LoVo (cell line): ENCODE data around the gene CDC42BPB.
"Not testable (repeated sequence)": the region's sequence is repeated elsewhere in the genome, so short reads cannot be mapped to it uniquely, and the experiment has no call there.

ENCODE experiments used
- DNase-seq: peaks from one replicate; pipeline ENCODE4 v3.0.0-alpha.2; 2016; ENCODE audit warnings: low spot score

Gene CDC42BPB

DNA sequence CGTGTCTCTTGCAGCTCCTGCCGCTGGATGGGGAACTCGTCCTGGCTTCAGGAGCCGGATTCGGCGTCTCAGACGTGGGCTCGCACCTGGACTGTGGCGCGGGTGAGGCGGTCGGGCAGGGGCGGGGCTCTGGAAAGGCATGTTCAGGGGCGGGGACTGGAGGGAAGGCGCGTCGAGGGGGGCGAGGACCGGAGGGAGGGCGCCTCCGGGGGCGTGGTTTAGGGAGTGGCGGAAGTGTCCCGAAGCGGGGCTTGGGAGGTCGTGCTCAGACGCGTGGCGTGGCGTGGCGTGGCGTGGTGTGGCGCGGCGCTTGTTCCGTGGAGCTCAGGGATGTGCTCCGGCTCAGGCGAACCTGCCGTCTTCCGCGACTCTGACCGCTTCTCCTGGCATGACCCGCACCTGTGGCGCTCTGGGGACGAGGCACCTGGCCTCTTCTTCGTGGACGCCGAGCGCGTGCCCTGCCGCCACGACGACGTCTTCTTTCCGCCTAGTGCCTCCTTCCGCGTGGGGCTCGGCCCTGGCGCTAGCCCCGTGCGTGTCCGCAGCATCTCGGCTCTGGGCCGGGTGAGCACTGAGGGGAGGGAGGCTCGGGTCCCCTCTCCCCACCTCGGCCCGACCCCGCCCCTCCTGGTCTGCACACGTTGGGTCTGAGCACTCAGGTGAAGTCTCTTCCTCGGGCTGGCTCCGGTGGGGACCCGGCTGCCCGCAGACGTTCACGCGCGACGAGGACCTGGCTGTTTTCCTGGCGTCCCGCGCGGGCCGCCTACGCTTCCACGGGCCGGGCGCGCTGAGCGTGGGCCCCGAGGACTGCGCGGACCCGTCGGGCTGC, 128.7 kb downstream of the CDC42BPB start:
- DNase-seq = peak; percentile 93

DNA sequence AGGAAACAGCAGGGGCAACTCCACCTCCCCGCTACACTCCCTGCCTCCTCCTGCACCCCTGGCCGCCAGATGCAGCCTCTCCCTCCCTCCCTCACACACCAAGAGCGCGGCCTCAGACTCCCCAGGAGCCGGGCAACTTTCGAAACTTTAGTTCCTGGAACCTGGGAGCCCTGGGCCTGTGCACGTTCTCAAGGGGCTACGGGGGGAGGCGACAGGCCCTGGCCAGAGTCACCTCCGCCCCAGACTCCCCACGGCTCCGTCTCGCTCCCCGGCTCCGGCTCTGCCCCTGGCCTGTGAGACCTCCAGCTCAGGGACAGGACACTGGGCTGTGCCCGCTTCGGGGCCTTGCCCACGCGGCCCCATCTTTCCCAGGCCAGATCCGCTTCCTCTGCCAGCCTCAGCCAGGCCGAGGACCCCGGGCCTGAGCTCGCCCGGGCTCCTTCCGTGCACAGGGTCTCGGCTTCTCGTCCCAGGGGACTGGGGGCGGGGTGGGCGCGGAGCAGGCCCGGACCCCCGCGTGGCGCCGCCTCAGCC, 129.4 kb downstream of the CDC42BPB start:
- DNase-seq = peak; percentile 16

DNA sequence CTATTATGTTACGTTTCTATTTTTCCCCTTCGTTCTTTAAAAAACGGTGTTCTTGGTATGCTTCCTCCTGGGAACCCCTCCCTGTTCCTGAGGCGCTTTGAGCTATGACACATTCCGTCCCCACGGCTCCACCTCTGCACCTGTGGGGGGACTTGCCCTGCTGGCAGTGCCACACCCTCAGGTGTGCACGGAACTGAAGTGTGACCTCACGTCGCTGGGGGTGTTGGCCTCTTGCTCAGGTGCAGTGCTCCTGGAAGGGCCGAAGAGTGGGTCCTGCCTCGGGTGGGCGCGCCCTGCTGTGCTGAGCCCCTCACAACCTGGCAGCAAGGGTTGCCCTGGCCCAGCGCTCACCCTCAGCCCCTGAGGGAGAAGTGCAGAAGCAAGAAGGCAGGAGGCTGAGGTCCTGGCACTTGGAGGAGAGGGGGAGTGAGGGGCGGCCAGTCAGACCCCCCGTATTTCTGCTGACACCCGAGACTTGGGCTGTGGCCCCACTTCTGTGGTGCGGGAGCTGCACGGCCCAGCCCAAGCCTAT, 129.9 kb downstream of the CDC42BPB start:
- peak; percentile 87 for DNase-seq

DNA sequence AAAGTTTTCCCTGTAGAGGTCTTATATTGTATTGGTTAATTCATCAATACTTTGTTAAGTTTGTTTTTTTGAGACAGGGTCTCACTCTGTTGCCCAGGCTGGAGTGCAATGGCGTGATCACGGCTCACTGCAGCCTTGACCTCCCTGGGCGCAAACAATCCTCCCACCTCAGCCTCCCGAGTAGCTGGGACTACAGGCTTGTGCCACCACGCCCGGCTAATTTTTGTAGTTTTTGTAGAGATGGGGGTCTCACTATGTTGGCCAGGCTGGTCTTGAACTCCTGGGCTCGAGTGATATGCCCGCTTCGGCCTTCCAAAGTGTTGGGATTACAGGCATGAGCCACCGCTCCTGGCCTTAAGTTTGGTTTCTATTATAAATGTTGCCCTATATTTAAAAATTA, 130.5 kb downstream of the CDC42BPB start:
- DNase-seq = not testable (repeated sequence)

DNA sequence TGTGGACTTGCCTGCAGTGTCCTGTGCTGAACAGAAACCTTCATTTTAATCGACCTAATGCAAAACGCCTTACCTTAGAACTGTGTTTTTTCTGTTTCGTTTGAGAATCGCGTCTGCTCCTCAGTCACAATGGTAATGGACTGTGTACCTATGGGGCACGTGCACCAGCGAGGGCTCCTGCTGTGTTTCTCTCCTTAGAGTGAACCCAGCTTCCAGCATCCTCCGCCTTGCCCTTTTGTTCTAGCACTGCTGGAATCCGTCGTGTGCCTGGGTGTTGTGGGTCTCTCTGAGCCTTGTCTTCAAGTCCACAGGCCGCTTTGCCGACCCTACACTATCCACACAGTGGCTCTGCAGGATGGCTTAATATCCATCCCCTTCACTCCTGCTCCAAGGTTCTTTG, 131.2 kb downstream of the CDC42BPB start:
- no peak for DNase-seq

DNA sequence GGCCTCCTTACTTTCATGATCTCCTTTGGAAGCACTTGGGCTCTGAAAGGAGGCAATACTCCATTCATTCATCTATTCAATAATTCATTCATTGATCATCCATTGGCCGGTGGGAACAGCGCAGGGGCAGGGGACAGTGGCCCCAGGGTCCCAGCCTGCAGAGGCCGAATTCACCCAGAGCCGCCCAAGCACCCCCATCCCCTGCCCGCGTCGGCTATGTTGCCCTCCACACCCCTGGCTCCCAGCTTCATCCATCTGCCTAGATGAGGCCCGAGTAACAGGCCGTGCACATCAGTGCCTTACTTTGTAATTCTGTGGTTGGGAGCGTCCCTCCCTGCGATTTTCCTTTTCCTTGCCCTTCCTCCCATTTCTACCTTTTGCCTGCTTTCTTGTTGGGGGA, 131.7 kb downstream of the CDC42BPB start:
- no peak for DNase-seq

DNA sequence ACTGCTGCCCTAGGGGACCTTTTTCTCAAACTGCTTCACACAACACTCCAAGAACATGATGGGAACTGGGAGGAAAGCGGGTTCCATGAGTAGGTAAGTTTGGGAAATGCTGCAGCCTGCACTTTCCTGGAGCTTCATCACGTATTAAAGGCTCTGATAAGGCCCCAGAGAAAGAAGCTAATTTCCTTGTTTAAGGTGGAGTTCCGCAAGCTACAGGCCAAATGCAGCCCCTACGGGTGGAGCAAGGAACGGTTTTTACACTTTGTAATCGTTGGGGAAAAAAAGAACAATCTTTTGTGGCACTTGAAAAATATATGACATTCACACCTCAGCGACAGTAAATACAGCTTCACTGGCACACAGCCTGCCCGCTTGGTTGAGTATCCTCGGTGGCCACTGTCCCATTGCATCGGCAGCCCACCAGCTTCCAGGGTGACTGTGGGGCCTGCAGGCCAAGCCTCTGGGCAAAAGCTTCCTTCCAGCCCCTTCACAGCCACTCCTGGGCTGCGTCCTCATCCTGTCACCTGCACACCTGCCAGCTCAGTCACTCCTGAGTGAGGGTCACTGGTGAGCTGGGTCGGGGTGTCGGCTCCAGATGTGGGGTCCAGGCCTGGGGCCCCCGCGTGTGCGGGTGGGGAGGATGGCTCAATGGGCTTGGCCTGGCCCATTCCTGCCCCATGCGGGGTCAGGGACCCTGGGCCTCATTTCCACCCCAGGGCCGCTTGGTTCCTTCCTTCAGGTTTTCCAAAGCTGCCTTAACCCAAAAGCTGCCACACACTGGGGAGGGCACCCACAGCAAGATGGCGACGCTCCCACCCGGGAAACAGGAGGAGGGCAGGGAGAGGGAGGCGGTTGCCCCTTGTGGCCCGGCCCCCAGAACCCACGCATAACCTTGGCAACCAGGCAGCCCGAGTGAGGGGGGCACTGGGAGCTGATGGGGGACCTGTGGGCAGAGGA, 132.4 kb downstream of the CDC42BPB start:
- DNase-seq = no peak

DNA sequence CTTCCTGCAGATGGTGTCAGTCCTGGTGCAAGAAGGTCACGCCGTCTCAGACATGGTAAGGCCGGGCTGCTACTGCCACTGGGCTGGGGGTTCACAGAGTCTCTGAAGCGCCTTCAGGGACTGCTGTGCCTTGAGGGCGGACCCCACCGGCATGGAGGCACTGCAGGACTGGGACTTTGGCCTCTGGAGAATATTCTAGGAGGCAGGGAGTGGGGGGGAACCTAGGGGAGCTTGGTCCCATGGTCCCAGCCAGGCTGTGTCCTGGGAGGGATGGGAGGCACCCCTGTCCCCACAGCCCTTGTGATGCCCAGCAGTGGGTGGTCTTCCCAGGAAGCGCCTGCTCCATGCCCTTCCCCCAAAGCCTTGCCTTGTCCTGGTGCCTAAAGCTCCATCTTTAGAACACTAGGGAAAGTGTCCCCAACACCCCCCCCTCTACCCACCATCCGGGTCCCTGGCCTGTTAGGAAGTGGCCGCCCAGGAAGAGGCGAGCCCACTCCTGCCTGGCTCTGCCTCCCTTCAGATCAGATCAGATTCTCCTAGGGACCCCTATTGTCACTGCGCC, 133.3 kb downstream of the CDC42BPB start:
- DNase-seq = no peak

DNA sequence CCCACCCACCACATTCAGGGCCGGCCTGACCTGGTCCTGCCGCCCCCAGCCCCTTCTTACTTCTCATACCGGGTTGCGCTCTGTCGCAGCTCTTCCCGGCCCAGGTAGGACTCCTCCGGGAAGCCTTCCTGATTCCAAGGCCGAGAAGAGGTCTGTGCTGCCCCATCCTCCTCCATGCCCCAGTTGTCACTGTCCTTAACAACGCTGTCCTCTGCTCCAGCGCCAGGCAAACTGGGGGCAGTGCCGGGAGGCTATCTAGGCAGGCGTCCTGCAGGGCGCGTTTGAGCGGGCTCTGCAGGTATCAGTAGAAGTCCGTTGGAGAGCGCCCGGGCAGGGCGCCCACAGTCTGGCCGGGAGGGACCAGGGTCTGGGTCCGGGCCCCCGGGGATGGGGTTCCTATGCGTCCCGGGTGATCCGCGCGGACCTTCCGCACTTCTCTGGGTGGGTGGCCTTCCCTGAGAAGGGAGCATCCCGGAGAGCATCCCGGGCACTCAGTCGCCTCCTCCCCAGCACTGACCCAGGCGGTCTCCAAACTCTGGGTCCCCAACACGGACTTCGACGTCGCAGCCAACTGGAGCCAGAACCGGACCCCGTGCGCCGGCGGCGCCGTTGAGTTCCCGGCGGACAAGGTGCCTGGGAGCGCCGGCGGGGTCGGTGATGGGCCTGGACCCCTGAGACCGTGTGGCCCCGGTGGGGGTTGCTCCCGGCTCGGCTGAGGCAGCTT, 134.0 kb downstream of the CDC42BPB start:
- DNase-seq = no peak

DNA sequence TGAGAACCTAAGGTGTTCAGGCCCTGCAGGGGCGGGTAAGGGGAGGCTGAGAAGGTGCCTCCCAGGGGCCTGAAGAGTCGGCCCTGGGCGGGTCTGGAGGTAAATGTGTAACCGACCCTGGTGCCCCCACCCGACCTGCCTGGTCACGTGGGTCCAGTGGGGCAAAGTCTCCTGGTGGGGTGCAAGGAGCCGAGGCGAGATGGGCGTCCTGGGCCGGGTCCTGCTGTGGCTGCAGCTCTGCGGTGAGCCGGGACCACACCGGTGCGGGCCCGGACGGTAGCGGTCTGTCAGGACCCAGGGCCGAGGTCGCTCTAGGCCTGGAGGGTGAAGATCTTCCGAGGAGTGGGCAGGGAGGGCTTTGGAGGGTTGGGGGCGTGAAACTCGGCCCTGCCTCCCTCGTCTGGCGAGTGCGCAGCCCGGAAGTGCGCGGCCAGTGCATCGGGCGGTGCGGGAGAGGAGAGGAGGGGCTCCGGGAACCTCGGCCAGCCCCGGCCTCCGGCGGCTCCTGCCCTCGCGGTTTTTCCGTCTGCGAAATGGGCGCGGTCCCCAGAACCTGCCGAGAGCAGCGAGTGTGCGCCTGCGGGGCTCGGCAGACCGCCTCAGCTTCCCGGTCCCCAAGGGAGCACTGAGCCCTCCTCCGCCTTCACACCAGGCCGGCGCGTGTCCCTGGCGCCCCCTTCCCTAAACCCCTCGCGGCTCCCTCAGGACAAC, 134.7 kb downstream of the CDC42BPB start, which contains the start of gene AMN:
Gene AMN (plus strand): TSS at position 174 of the 711 bp plus-strand sequence. CDS start 26 bp downstream, at position 200.
- peak; percentile 37 for DNase-seq

DNA sequence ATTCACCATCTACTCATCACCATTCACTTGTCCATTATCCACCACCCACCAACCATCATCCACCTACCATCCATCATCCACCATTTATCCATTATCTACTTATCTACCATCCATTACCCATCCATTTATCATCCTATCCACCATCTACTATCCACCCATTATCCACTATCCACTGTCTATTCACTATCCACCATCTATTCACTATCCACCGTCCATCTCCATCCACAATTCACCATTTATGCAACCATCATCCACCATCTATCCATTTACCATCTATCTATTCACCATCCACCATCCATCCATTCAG, 136.4 kb downstream of the CDC42BPB start:
- DNase-seq = no peak

DNA sequence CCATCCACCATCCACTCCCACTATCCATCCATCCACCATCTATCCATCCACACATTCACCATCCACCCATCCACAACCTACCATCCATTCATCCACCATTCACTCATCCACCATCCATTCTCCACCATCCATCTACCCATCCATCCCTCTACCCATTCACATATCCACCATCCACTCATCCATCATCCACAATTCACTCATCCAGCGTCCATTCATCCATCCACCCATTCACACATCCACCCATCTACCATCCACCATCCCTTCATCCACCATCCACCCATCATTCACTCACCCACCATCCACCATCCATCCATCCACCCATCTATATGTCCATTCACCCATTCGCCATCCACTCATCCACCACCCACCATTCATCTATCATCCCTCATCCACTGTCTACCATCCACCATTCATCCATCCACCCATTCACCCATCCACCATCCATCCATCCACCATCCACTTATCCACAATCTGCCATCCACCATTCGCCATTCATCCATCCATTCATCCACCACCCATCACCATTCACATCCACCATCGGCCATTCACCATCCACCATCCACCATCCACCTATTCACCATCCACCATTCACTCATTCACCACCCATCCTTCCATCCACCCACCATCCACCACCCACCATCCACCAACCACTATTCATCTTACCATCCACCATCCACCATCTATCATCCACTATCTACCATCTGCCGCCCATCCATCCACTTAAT, 136.9 kb downstream of the CDC42BPB start:
- no peak for DNase-seq

DNA sequence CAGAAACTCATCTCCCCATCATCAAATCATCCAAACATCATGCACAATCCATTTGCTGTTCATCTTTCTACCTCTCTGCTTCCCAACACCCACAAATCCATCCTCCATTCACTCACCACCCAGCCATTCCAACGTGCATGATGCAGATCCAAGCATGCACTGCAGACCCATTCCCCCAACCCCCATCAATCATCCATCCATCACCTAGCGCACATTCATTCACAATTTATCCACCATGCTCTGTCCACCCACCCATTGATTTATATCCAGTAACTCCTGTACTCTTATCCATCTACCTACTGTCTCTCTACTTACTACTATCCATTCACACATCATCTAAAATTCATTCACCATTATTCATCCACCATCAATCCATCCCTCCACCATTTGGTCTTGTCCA, 138.9 kb downstream of the CDC42BPB start:
- no peak for DNase-seq

DNA sequence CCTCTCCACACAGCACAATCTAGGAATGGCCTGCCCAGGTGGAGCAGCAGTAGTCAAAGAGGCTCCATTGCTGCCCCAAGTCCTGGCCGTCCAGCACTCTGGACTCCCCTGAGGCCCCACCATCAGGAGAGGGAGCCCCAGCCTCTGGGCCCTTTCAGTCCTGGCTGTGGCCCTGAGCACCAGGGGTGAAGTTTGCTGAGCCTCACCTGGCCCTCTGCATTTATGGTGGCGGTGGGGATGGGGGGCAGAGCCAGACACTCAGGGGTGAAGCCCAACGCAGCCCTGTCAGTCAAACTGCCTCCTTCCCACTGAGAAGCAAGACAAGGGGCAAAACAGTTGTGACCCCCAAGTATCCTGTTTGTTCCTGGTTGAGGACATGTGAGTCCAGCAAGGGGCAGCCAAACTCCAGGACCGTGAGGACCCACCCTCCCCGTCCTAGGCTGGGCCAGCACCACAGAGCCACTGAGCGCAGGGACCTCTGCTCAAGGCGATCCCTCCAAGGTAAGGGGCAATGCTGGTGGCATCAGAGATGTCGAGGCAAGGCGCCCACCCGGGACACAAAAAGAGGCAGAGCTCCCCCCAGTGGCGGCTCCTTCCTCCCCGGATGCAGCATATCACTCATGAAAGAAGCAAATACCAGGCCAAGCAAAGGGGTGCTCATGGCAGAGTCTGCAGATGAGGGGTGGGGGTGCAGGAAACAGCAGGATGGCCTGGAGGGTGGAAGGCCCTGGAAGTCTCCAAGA, 139.7 kb downstream of the CDC42BPB start:
- DNase-seq = no peak

DNA sequence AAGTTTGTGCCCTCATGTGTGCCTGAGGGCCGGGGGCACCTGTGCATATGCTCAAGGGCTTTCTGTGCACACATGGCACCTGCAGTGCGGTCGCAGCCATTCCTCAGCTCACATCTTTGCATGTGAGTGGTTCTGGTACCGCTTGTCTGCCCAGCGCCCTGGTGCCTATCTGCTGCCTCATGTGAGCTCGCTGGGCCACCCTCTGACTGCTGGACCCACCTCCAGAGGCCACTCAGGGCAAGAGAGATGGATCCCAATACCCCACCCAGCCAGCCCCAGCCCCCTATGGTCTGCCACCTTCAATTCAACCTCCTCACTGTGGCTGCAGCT, 140.3 kb downstream of the CDC42BPB start:
- DNase-seq = no peak

DNA sequence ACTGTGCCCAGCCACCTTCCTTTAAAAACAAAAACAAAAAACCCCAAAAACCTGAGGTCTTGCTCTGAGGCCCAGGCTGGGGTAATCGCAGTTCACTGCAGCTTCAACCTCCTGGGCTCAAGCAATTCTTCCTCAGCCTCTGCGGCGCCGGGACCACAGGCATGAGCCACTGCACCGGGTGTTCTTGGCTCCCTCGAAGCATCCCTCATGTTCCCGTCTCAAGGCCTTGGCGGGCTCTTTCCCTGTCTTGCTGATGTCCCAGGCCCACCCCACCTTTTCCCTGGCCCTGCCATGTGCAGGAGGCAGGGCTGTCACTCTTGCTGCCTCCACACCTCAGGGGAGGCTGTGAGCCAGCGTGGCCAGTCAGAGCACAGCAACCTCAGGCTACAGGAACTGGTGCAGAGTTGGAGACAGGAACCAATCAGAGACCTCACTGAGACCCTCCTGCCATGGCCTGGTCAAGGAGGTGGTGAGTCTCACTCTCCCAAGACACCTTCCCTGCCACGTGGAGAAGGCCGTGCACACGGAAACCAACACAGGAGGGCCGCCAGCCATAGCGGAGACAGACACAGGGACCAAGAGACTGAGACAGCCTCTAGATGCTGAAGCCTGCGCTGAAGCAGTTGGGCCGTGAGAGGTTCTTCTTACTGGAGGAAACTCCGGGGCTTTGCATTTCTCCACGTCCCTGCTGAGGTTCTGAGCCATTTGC, 140.8 kb downstream of the CDC42BPB start:
- no peak for DNase-seq

DNA sequence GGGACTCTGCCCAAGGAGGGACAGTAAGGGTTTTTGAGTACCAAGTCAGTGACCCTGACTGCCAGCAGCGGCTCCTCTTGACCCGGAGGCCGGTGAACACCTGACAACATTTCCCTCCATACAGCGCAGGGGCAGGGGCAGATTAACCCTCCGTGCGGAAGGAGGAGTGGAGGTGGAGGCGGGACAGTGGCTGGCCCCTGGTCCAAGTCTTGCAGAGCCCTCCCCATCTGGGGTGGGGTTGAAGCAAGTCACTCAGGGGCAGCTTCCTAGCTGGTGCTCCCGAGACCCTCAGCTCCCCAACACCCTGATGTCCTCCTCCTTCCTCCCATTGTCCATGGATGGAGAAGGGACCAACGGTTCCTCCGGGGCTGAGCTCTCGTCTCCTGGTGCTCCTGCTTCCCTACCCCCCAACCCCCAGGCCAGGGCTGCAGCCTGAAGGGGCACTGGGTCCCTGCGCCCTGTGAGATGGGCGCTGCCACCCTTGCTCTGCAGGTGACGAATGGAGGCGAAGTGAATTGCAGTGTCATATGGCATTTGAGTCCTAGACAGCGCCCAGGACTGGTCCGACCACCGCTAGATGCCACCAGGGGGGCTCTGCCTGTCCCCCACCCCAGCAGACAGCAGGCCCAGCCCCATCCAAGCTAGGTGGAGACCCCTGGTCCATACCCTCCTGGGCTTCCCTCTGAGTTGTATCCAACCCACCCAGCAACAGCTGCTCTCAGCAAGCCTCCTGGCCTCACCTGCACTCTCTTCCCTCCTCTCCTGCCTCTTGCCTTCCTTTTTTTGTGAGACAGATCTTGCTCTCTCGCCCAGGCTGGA, 141.8 kb downstream of the CDC42BPB start:
- DNase-seq = no peak
